ENCODE results near the gene TF.

TF gene

GRCh38 chr3:133838296-133838789 is 92.2 kb downstream of the TF start:
- DNase-seq, result no peak

GRCh38 chr3:133838916-133839800 is 93.0 kb downstream of the TF start:
- no peak for DNase-seq

- no peak for DNase-seq
These were observed 94.0 kb downstream of the TF start for GRCh38 chr3:133840055-133840737.

GRCh38 chr3:133840767-133841166 is 94.6 kb downstream of the TF start:
- no peak for DNase-seq

GRCh38 chr3:133841196-133841595 is 95.0 kb downstream of the TF start:
- DNase-seq, result no peak

- no peak for DNase-seq
These were observed 96.0 kb downstream of the TF start for GRCh38 chr3:133842158-133842557.

GRCh38 chr3:133843634-133844033 is 97.4 kb downstream of the TF start:
- DNase-seq, result no peak

GRCh38 chr3:133845127-133845526 is 98.9 kb downstream of the TF start:
- no peak for DNase-seq

Data from cortex of kidney (tissue), 1 donor.